Osteoblast (primary cell): ENCODE results near the gene PATJ. TPM values are rescaled to one million over a fixed set of nuclear protein-coding genes. Genes with fewer than 3 reads are reported as not detected.

Source experiments
- DNase-seq: peaks from one replicate; pipeline ENCODE4 v3.0.0; 2011; ENCODE audit warnings: low spot score, mixed read lengths; ENCODE audit not compliant: insufficient read length; ENCODE audit errors: missing footprints
- H2AFZ ChIP-seq: 2 replicates; pipeline ENCODE4 v1.6.0; 2011; ENCODE audit warnings: mild to moderate bottlenecking, low read length
- H3K27ac ChIP-seq: 2 replicates; pipeline ENCODE4 v1.5.1; 2011; ENCODE audit warnings: mild to moderate bottlenecking, low read depth, low read length, moderate library complexity
- H3K27me3 ChIP-seq: 2 replicates; pipeline ENCODE4 v1.6.0; 2012; ENCODE audit warnings: mild to moderate bottlenecking, control low read depth, inconsistent platforms, low read length, moderate library complexity; ENCODE audit not compliant: insufficient read depth
- H3K36me3 ChIP-seq: 2 replicates; pipeline ENCODE4 v1.5.1; 2011; ENCODE audit warnings: mild to moderate bottlenecking, low read length, control low read depth, moderate library complexity; ENCODE audit not compliant: insufficient read depth
- H3K4me1 ChIP-seq: 2 replicates; pipeline ENCODE4 v1.5.1; 2011; ENCODE audit warnings: mild to moderate bottlenecking, low read length, control low read depth, moderate library complexity; ENCODE audit not compliant: insufficient read depth
- H3K4me2 ChIP-seq: 2 replicates; pipeline ENCODE4 v1.6.0; 2011; ENCODE audit warnings: mild to moderate bottlenecking, low read length; ENCODE audit not compliant: insufficient read depth
- H3K4me3 ChIP-seq: fragments of 200-600 bp; sonication (generic); 3 replicates; pipeline ENCODE4 v1.5.1; 2012; ENCODE audit warnings: mild to moderate bottlenecking, low read length, inconsistent platforms; ENCODE audit not compliant: insufficient read depth
- H3K79me2 ChIP-seq: 2 replicates; pipeline ENCODE4 v1.6.0; 2012; ENCODE audit warnings: mild to moderate bottlenecking, low read length, control low read depth, inconsistent platforms; ENCODE audit not compliant: insufficient read depth
- H3K9me3 ChIP-seq: 2 replicates; pipeline ENCODE4 v1.5.1; 2011; ENCODE audit warnings: low read depth, low read length, control low read depth
- H4K20me1 ChIP-seq: 2 replicates; pipeline ENCODE4 v1.6.0; 2012; ENCODE audit warnings: mild to moderate bottlenecking, low read length, control low read depth; ENCODE audit not compliant: insufficient read depth
- CTCF ChIP-seq: IDR thresholded peaks from 2 replicates; pipeline ENCODE4 v1.5.1; 2011; ENCODE audit warnings: mild to moderate bottlenecking, low read depth, low read length, moderate library complexity; ENCODE audit errors: extremely low read depth
- total RNA-seq: library from RNA; depleted of rRNA; stranded (reverse); fragments of >200 nt; gene quantifications from 2 replicates; pipeline ENCODE4 v1.2.3, GENCODE V29; 2012

PATJ gene
- total RNA-seq, 1 donor: 10.1 TPM

- H3K36me3 ChIP-seq: no peaks in the 10 kb centered on the region
- no peak overlapping the region for H2AFZ ChIP-seq
- no peak overlapping the region for H3K4me3 ChIP-seq
- no peaks in the 10 kb centered on the region for H3K9me3 ChIP-seq
- H3K4me1 ChIP-seq: no peaks in the 10 kb centered on the region
- no peak overlapping the region for H3K27ac ChIP-seq
- no peaks in the 10 kb centered on the region for H4K20me1 ChIP-seq
- no peak overlapping the region for H3K4me2 ChIP-seq
- TF ChIP-seq CTCF: no peak
- no peaks in the 10 kb centered on the region for H3K79me2 ChIP-seq
- H3K27me3 ChIP-seq: no peaks in the 10 kb centered on the region
- no peak for DNase-seq
These were observed 316.7 kb downstream of the PATJ start for GRCh38 chr1:62058956-62059355.

- H3K4me2 ChIP-seq: no peak overlapping the region
These were observed 319.8 kb downstream of the PATJ start for GRCh38 chr1:62062087-62062486.

GRCh38 chr1:62064829-62065407 is 322.6 kb downstream of the PATJ start:
- no peak for TF ChIP-seq CTCF
- H2AFZ ChIP-seq: no peak overlapping the region
- H3K4me3 ChIP-seq: no peak overlapping the region
- H4K20me1 ChIP-seq: no peaks in the 10 kb centered on the region
- no peaks in the 10 kb centered on the region for H3K9me3 ChIP-seq
- no peaks in the 10 kb centered on the region for H3K4me1 ChIP-seq
- no peaks in the 10 kb centered on the region for H3K36me3 ChIP-seq
- H3K79me2 ChIP-seq: no peaks in the 10 kb centered on the region
- no peak overlapping the region for H3K27ac ChIP-seq
- H3K4me2 ChIP-seq: no peak overlapping the region
- no peaks in the 10 kb centered on the region for H3K27me3 ChIP-seq
- peak; percentile 22 for DNase-seq

More at GRCh38 chr1:62062087-62062486, 319.8 kb downstream of the PATJ start:
- Histone ChIP-seq H3K4me1 (no peaks in the 10 kb centered on the region), H3K36me3 (no peaks in the 10 kb centered on the region), H2AFZ (no peak overlapping the region), H3K27ac (no peak overlapping the region), H3K27me3 (no peaks in the 10 kb centered on the region), H3K4me3 (no peak overlapping the region), H3K79me2 (no peaks in the 10 kb centered on the region), H4K20me1 (no peaks in the 10 kb centered on the region), H3K9me3 (no peaks in the 10 kb centered on the region)
- DNase-seq: no peak
- TF ChIP-seq CTCF: no peak

GRCh38 chr1:62066713-62067112 is 324.4 kb downstream of the PATJ start:
- no peaks in the 10 kb centered on the region for H3K9me3 ChIP-seq
- H3K27ac ChIP-seq: no peak overlapping the region
- TF ChIP-seq CTCF: no peak
- H3K79me2 ChIP-seq: no peaks in the 10 kb centered on the region
- no peaks in the 10 kb centered on the region for H4K20me1 ChIP-seq
- H3K27me3 ChIP-seq: no peaks in the 10 kb centered on the region
- H3K4me3 ChIP-seq: no peak overlapping the region
- H3K4me2 ChIP-seq: no peak overlapping the region
- H3K36me3 ChIP-seq: no peaks in the 10 kb centered on the region
- H2AFZ ChIP-seq: no peak overlapping the region
- no peaks in the 10 kb centered on the region for H3K4me1 ChIP-seq
- DNase-seq: peak; percentile 27
